Measurements from ENCODE around the gene NDUFA12.

DNA sequence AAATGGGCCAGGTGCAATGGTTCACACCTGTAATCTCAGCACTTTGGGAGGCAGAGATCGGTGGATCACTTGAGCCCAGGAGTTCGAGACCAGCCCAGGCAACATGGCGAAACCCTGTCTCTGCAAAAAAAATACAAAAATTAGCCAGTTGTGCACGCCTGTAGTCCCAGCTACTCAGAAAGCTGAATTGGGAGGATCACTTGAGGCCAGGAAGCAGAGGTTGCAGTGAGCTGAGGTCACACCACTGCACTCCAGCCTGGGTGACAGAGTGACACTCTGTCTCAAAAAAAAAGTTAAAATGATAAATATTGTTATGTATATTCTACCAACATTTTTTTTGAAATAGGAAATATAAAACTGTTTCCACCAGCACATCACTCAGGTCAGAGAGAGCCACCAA, 64.9 kb downstream of the NDUFA12 start:
- TF ChIP-seq POLR2AphosphoS5 (IDR thresholded peaks at IDR 0.05; ENCODE audit: insufficient read depth in 1 of 2, low read depth in 1 of 2), result no peak
- TF ChIP-seq, protein P1, sequence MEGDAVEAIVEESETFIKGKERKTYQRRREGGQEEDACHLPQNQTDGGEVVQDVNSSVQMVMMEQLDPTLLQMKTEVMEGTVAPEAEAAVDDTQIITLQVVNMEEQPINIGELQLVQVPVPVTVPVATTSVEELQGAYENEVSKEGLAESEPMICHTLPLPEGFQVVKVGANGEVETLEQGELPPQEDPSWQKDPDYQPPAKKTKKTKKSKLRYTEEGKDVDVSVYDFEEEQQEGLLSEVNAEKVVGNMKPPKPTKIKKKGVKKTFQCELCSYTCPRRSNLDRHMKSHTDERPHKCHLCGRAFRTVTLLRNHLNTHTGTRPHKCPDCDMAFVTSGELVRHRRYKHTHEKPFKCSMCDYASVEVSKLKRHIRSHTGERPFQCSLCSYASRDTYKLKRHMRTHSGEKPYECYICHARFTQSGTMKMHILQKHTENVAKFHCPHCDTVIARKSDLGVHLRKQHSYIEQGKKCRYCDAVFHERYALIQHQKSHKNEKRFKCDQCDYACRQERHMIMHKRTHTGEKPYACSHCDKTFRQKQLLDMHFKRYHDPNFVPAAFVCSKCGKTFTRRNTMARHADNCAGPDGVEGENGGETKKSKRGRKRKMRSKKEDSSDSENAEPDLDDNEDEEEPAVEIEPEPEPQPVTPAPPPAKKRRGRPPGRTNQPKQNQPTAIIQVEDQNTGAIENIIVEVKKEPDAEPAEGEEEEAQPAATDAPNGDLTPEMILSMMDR (IDR thresholded peaks at IDR 0.05), result no peak

All from vagina (tissue), 2 donors.